Endothelial cell (in vitro differentiated cells): ENCODE results near the gene BANF2. TPM values are rescaled to one million over a fixed set of nuclear protein-coding genes. Genes with fewer than 3 reads are reported as not detected.

Source experiments
- DNase-seq: peaks from one replicate; pipeline ENCODE4 v3.0.0; 2021; ENCODE audit warnings: low spot score
- H3K27ac Mint-ChIP-seq: one replicate; pipeline ENCODE4 v1.8.0; 2021; ENCODE audit warnings: mixed read lengths, inconsistent platforms; ENCODE audit not compliant: unreplicated experiment
- H3K27me3 Mint-ChIP-seq: one replicate; pipeline ENCODE4 v1.8.0; 2021; ENCODE audit warnings: mild to moderate bottlenecking, moderate library complexity, mixed read lengths, inconsistent platforms; ENCODE audit not compliant: unreplicated experiment
- H3K36me3 Mint-ChIP-seq: one replicate; pipeline ENCODE4 v1.8.0; 2021; ENCODE audit warnings: mild to moderate bottlenecking, low read depth, mixed read lengths, inconsistent platforms; ENCODE audit not compliant: unreplicated experiment
- H3K4me1 Mint-ChIP-seq: one replicate; pipeline ENCODE4 v1.8.0; 2021; ENCODE audit warnings: mild to moderate bottlenecking, mixed read lengths, inconsistent platforms; ENCODE audit not compliant: unreplicated experiment
- H3K4me3 Mint-ChIP-seq: one replicate; pipeline ENCODE4 v1.8.0; 2021; ENCODE audit warnings: mild to moderate bottlenecking, mixed read lengths, inconsistent platforms; ENCODE audit not compliant: unreplicated experiment
- H3K9me3 Mint-ChIP-seq: one replicate; pipeline ENCODE4 v1.8.0; 2021; ENCODE audit warnings: mixed read lengths, inconsistent platforms; ENCODE audit not compliant: unreplicated experiment
- CTCF ChIP-seq: fragments of 200-600 bp; sonication (generic); IDR thresholded peaks from one replicate; pipeline ENCODE4 v1.5.0; 2021; ENCODE audit warnings: antibody characterized with exemption; ENCODE audit not compliant: unreplicated experiment
- total RNA-seq: library from RNA; stranded (reverse); fragmentation: NEBNext Ultra II Directional; extraction: Animal tissue kit (Norgen Biotek cat#: 25700); gene quantifications from one replicate; pipeline ENCODE4 v1.2.1, GENCODE V29; 2021; ENCODE audit not compliant: unreplicated experiment

The BANF2 gene
- total RNA-seq, 1 donor from 2014 or later: not detected

DNA sequence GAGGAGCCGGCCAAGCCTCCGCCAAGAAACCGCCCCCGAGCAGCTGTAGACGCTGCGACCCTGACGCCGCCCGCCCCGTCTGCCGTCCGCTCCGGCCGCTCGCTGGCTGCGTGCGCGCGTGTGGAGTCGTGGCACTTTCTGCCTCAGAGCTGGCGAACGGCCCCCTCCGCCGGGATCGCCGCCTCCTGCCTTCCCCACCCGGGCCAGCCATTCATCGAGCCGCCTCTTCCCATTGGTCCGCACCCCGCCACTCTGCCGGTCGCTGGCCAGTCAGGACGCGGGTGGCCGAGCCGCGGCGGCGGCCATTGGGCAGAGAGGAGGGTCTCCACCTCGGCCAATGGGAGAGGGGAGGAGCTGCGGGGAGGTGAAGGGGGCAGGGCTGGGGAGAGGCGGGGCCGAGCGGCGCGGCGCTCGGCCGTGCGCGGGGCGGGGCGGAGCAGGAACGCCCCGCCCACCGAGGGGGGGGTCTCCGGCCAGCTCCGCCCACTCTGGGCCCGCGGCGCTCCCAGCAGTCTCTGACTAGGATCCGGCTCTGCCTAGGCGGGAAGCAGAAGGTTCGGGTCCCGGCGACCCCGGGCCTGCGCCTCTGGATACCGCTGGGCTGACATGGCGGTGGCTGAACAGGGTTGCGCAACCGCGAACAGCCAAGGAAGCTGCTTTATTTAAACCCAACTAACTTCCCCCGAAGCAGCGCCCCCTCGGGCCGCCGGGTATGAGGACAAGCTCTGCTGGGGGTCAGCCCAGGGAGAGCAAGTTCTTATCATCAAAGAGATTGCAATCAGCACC lies 17.5 kb upstream of the BANF2 start, which contains the start of gene RRBP1:
Gene RRBP1 (minus strand): TSS at position 140 of the 786 bp plus-strand sequence. CDS start 21,735 bp downstream, outside the sequence.
- Mint-ChIP-seq H3K4me3 (peak within 1 kb of the TSS; percentile 84), H3K27me3 (peaks cover 16% of the 10 kb centered on the region), H3K9me3 (no peaks in the 10 kb centered on the region), H3K4me1 (peaks cover 20% of the 10 kb centered on the region), H3K36me3 (peaks cover 14% of the 10 kb centered on the region), H3K27ac (peak within 1 kb of the TSS; percentile 33)
- DNase-seq: peak; percentile 96
- peak; percentile 83 for TF ChIP-seq CTCF

DNA sequence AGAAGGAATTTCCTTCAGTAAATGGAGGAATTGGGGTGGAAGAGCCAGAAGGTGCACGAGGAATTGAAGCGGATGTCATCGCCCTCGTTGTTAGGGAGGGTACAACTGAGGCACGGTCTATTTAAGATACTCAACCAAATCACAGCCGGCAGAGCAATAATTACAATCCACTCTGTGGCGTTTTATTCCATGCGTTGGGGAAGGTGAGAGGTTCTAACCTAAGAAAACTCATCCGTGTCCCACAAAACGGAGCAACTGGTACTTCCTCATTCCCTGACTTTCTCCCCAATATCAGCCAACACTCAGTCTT lies 16.9 kb upstream of the BANF2 start:
- Mint-ChIP-seq H3K36me3 (peaks cover 14% of the 10 kb centered on the region), H3K9me3 (no peaks in the 10 kb centered on the region), H3K27me3 (peaks cover 16% of the 10 kb centered on the region), H3K27ac (peak overlapping the region; percentile 33), H3K4me1 (peaks cover 20% of the 10 kb centered on the region), H3K4me3 (peak overlapping the region; percentile 84)
- no peak for DNase-seq
- TF ChIP-seq CTCF: peak; percentile 47

GRCh38 chr20:17683218-17684076 lies 16.3 kb upstream of the BANF2 start:
- Mint-ChIP-seq H3K9me3 (no peaks in the 10 kb centered on the region), H3K27me3 (peaks cover 16% of the 10 kb centered on the region), H3K27ac (peak overlapping the region; percentile 73), H3K36me3 (peaks cover 10% of the 10 kb centered on the region), H3K4me3 (peak overlapping the region; percentile 84), H3K4me1 (peaks cover 20% of the 10 kb centered on the region)
- DNase-seq: no peak
- no peak for TF ChIP-seq CTCF

DNA sequence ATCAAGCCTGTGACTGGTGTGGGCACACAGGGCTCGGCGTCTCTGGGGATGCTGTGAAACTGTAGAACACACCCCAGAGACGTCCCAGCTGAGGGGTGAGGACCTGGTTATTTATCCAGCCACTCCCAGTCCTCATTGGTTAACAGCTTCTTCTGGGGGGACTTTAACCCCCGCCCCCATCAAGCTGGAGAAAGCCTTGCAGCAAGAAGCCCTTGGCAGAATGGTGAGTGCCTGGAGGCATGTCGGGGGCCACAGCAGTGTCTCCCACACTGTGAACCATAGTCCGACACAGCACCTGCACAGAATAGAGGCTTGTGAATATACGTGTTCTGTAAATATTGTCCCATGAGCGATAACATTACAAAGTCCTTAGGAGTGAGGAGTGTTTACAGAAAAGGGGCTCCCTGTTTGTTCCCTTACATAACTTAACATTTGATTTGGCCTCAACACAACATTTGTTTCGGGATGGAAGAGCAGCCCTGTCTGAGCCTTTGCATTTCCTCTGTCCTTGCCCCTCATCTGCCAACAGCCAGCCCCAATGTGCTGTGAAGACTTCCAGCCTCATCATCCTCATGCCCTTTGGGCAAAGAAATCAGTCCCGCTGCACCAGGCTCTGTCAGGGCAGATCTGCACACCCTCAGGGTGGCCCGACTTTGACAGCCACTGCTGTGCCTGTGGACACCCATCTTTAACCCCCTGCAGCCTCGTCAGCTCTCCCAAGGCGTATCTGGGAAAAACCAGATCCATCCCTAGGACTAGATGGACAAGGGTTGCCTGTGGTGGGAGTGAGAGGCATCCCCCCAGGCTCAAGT lies 15.5 kb upstream of the BANF2 start:
- DNase-seq: no peak
- Mint-ChIP-seq H3K36me3 (peaks cover 10% of the 10 kb centered on the region), H3K4me1 (peaks cover 20% of the 10 kb centered on the region), H3K27me3 (peaks cover 16% of the 10 kb centered on the region), H3K27ac (peak overlapping the region; percentile 2), H3K4me3 (no peak overlapping the region), H3K9me3 (no peaks in the 10 kb centered on the region)
- no peak for TF ChIP-seq CTCF
